Measurements from ENCODE around the gene THAP3.

Gene THAP3

DNA sequence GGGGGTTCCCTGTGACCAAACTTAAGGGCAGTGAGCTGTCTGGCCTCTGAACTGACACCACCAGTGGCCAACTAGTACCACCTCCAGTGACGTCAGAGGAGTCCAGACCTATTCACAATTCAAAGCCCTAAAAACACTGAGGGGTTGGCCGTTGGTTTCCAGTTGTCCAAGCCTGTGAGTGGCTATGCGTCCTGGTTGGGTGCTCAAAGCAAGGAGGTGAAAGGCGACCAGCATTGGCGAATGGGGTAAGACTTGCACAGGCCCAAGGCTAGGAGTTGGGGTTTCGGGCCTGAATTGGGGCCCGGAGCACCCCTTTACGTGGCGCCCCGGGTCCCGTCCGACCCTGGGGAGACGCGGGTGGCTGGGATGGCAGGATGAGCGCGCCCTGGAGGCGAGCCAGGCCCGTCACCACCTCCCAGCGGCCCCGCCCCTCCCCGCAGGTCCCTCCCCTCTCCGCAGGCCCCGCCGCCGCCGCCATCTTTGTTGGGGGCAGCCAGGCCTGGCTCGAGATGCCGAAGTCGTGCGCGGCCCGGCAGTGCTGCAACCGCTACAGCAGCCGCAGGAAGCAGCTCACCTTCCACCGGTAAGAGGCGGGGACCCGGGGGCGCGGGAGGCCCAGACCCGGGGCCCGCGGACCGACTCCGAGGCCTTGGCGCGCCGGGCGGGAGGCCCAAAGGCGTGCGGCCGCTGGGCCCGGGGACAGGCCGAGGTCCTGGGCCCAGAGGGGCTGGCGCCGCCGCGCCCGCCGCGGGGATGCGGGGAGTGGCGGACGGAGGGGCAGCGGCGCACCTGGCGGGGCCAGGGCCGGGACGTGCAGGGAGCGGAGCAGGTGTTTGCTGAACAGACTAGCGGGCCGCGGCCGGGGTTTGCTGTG lies at the start of gene THAP3:
Gene THAP3, plus strand, starts transcription at position 159 of the 874 bp plus-strand sequence. Its CDS starts 351 bp downstream, at position 510.
- H3K27me3 Mint-ChIP-seq: no peaks in the 10 kb centered on the region
- H3K27ac Mint-ChIP-seq: peak within 1 kb of the TSS; percentile 90
- ATAC-seq (ENCODE audit: low read depth) (peak; percentile 92), DNase-seq (ENCODE audit: low spot score in 2 of 2) (peak; percentile 84 to 90)
- no peaks in the 10 kb centered on the region for H3K9me3 Mint-ChIP-seq
- peaks cover 11% of the 10 kb centered on the region for H3K36me3 Mint-ChIP-seq
- H3K4me3 Mint-ChIP-seq: peak within 1 kb of the TSS; percentile 93
- H3K4me1 Mint-ChIP-seq: peaks cover 25% of the 10 kb centered on the region

GRCh38 chr1:6577831-6578525 lies 46.7 kb upstream of the THAP3 start:
- H3K4me3 Mint-ChIP-seq: no peak overlapping the region
- peaks cover under 1% of the 10 kb centered on the region for H3K27me3 Mint-ChIP-seq
- no peaks in the 10 kb centered on the region for H3K36me3 Mint-ChIP-seq
- H3K4me1 Mint-ChIP-seq: peaks cover 19% of the 10 kb centered on the region
- H3K9me3 Mint-ChIP-seq: no peaks in the 10 kb centered on the region
- DNase-seq (ENCODE audit: low spot score in 2 of 2) (no peak), ATAC-seq (ENCODE audit: low read depth) (no peak)
- H3K27ac Mint-ChIP-seq: no peak overlapping the region

DNA sequence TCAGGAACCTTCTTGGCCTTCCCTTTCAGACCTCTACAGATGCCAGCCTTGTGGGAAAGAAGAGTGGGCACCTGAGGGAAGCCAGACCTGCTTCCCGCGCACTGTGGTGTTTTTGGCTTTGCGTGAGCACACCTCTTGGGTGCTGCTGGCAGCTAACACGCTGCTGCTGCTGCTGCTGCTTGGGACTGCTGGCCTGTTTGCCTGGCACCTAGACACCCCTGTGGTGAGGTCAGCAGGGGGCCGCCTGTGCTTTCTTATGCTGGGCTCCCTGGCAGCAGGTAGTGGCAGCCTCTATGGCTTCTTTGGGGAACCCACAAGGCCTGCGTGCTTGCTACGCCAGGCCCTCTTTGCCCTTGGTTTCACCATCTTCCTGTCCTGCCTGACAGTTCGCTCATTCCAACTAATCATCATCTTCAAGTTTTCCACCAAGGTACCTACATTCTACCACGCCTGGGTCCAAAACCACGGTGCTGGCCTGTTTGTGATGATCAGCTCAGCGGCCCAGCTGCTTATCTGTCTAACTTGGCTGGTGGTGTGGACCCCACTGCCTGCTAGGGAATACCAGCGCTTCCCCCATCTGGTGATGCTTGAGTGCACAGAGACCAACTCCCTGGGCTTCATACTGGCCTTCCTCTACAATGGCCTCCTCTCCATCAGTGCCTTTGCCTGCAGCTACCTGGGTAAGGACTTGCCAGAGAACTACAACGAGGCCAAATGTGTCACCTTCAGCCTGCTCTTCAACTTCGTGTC lies 45.9 kb upstream of the THAP3 start:
- Mint-ChIP-seq H3K27me3 (no peaks in the 10 kb centered on the region), H3K4me1 (peaks cover 19% of the 10 kb centered on the region), H3K4me3 (peak overlapping the region; percentile 99), H3K9me3 (no peaks in the 10 kb centered on the region), H3K36me3 (no peaks in the 10 kb centered on the region), H3K27ac (peak overlapping the region; percentile 99)
- ATAC-seq (ENCODE audit: low read depth) (no peak), DNase-seq (ENCODE audit: low spot score in 2 of 2) (no peak)

GRCh38 chr1:6579374-6580118 lies 45.1 kb upstream of the THAP3 start, which contains the start of gene ZBTB48:
Gene ZBTB48, plus strand, starts transcription at chr1:6579994. Its CDS starts 616 bp downstream, at chr1:6580610.
- Mint-ChIP-seq H3K36me3 (no peaks in the 10 kb centered on the region), H3K4me3 (peak within 1 kb of the TSS; percentile 99), H3K9me3 (no peaks in the 10 kb centered on the region), H3K27ac (peak within 1 kb of the TSS; percentile 99), H3K27me3 (no peaks in the 10 kb centered on the region), H3K4me1 (peaks cover 22% of the 10 kb centered on the region)
- DNase-seq (ENCODE audit: low spot score in 2 of 2) (peak; percentile 92 to 94), ATAC-seq (ENCODE audit: low read depth) (peak; percentile 97)

GRCh38 chr1:6580119-6580592 lies 44.5 kb upstream of the THAP3 start:
- peak; percentile 33 for ATAC-seq (ENCODE audit: low read depth)

DNA sequence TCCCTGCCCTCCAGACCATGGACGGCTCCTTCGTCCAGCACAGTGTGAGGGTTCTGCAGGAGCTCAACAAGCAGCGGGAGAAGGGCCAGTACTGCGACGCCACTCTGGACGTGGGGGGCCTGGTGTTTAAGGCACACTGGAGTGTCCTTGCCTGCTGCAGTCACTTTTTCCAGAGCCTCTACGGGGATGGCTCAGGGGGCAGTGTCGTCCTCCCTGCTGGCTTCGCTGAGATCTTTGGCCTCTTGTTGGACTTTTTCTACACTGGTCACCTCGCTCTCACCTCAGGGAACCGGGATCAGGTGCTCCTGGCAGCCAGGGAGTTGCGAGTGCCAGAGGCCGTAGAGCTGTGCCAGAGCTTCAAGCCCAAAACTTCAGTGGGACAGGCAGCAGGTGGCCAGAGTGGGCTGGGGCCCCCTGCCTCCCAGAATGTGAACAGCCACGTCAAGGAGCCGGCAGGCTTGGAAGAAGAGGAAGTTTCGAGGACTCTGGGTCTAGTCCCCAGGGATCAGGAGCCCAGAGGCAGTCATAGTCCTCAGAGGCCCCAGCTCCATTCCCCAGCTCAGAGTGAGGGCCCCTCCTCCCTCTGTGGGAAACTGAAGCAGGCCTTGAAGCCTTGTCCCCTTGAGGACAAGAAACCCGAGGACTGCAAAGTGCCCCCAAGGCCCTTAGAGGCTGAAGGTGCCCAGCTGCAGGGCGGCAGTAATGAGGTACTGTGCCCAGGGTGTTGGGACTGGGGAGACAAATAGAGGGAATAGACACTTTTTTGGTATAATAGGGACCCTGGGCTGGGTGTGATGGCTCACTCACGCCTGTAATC lies 43.9 kb upstream of the THAP3 start:
- Mint-ChIP-seq H3K4me1 (peaks cover 29% of the 10 kb centered on the region), H3K4me3 (peak overlapping the region; percentile 99), H3K9me3 (no peaks in the 10 kb centered on the region), H3K27me3 (no peaks in the 10 kb centered on the region), H3K27ac (peak overlapping the region; percentile 99), H3K36me3 (no peaks in the 10 kb centered on the region)
- no peak for ATAC-seq (ENCODE audit: low read depth)
- DNase-seq (ENCODE audit: low spot score in 2 of 2): peak in 1 of 2 donors; percentile 26

More at GRCh38 chr1:6580119-6580592, 44.5 kb upstream of the THAP3 start:
- Mint-ChIP-seq H3K27ac (peak overlapping the region; percentile 99), H3K4me1 (peaks cover 28% of the 10 kb centered on the region), H3K9me3 (no peaks in the 10 kb centered on the region), H3K36me3 (no peaks in the 10 kb centered on the region), H3K4me3 (peak overlapping the region; percentile 99), H3K27me3 (no peaks in the 10 kb centered on the region)
- DNase-seq (ENCODE audit: low spot score in 2 of 2): no peak

DNA sequence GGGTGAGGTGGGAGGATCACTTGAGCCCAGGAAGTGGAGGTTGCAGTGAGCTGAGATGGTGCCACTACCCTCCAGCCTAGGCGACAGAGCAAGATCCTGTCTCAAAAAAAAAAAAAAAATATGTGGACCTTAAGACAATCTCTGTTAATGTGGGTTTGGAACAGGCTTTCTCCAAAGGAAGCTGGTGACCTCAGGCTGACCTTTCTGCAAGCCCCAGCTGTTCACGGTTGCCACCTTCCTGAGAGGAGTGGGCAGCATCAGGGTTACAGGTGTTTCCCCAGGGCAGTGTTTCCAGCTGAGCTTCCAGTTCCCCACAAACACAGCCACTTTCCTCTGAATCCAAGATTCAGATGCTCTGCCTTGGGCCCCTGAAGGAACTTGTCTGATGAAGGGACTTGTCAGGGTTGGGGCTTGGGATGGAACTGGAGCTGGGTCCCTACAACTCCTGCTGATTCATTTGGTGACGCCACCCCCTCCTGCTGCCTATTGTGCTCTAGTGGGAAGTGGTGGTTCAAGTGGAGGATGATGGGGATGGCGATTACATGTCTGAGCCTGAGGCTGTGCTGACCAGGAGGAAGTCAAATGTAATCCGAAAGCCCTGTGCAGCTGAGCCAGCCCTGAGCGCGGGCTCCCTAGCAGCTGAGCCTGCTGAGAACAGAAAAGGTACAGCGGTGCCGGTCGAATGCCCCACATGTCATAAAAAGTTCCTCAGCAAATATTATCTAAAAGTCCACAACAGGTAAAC lies 42.9 kb upstream of the THAP3 start:
- peaks cover 29% of the 10 kb centered on the region for H3K4me1 Mint-ChIP-seq

GRCh38 chr1:6582370-6582769 lies 42.3 kb upstream of the THAP3 start:
- Mint-ChIP-seq H3K36me3 (no peaks in the 10 kb centered on the region), H3K9me3 (no peaks in the 10 kb centered on the region), H3K4me3 (peak overlapping the region; percentile 44), H3K27ac (peak overlapping the region; percentile 45), H3K27me3 (no peaks in the 10 kb centered on the region), H3K4me1 (peaks cover 30% of the 10 kb centered on the region)
- ATAC-seq (ENCODE audit: low read depth) (no peak), DNase-seq (ENCODE audit: low spot score in 2 of 2) (no peak)

More for the DNA sequence above, 42.9 kb upstream of the THAP3 start:
- ATAC-seq (ENCODE audit: low read depth) (no peak), DNase-seq (ENCODE audit: low spot score in 2 of 2) (no peak)
- H3K9me3 Mint-ChIP-seq: no peaks in the 10 kb centered on the region
- H3K36me3 Mint-ChIP-seq: no peaks in the 10 kb centered on the region
- peak overlapping the region; percentile 41 for H3K4me3 Mint-ChIP-seq
- no peaks in the 10 kb centered on the region for H3K27me3 Mint-ChIP-seq
- peak overlapping the region; percentile 99 for H3K27ac Mint-ChIP-seq

- H3K4me3 Mint-ChIP-seq: peak overlapping the region; percentile 48
- no peaks in the 10 kb centered on the region for H3K9me3 Mint-ChIP-seq
- H3K27me3 Mint-ChIP-seq: no peaks in the 10 kb centered on the region
- peak overlapping the region; percentile 28 for H3K27ac Mint-ChIP-seq
- ATAC-seq (ENCODE audit: low read depth) (no peak), DNase-seq (ENCODE audit: low spot score in 2 of 2) (no peak)
- H3K4me1 Mint-ChIP-seq: peaks cover 34% of the 10 kb centered on the region
- H3K36me3 Mint-ChIP-seq: peaks cover 3% of the 10 kb centered on the region
These were observed 40.3 kb upstream of the THAP3 start for GRCh38 chr1:6584126-6585080.

DNA sequence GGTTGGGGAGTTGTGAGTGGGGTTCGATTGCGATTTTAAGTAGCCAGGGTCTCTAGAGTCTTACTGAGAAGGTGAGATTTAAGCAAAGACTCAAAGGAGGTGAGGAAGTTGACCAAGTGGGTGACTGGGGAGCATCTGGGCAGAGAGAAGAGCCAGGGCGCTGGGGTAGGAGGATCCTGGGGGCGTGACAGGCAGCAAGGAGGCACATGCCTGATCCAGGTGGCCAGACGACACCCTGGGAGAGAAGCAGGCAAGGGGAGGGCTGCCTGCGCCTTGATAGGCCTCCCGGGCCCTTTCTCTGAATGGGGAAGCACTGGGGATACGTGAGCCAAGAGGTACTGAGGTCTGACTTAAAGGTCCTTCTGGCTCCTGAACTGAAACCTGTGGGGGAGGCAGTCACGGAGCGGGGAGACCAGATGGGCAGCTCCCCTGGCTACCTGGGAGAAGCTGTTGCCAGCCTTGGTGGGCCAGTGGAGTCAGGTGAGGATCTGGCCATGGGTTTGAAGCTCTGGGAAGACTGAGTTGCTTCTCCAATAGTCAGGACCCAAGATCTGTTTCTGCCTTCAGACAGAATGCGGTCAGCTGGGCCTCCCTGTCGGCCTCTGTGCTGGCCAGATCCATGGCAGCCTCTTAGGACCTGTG lies 39.5 kb upstream of the THAP3 start:
- Mint-ChIP-seq H3K4me1 (peaks cover 34% of the 10 kb centered on the region), H3K36me3 (peaks cover 5% of the 10 kb centered on the region), H3K9me3 (no peaks in the 10 kb centered on the region), H3K4me3 (no peak overlapping the region), H3K27me3 (no peaks in the 10 kb centered on the region), H3K27ac (no peak overlapping the region)
- ATAC-seq (ENCODE audit: low read depth) (no peak), DNase-seq (ENCODE audit: low spot score in 2 of 2) (no peak)

- H3K4me1 Mint-ChIP-seq: peaks cover 29% of the 10 kb centered on the region
- H3K27ac Mint-ChIP-seq: no peak overlapping the region
- ATAC-seq (ENCODE audit: low read depth): no peak
- peaks cover 5% of the 10 kb centered on the region for H3K36me3 Mint-ChIP-seq
- no peaks in the 10 kb centered on the region for H3K27me3 Mint-ChIP-seq
- no peaks in the 10 kb centered on the region for H3K9me3 Mint-ChIP-seq
- H3K4me3 Mint-ChIP-seq: no peak overlapping the region
- no peak for DNase-seq (ENCODE audit: low spot score in 2 of 2)
These were observed 38.8 kb upstream of the THAP3 start for GRCh38 chr1:6585841-6586240.
